Measurements from ENCODE around the gene RBM15B. TPM values are rescaled to one million over a fixed set of nuclear protein-coding genes. Genes with fewer than 3 reads are reported as not detected.

RBM15B gene
- total and polyA plus RNA-seq, 7 donors, result 4.6 to 11.9 (median 8.8) TPM

GRCh38 chr3:51382947-51383578 is 8.0 kb upstream of the RBM15B start:
- peaks cover 0 to 6% of the 10 kb centered on the region in 2 donors for H3K36me3 ChIP-seq (ENCODE audit: insufficient read depth in 1 of 2, low read depth in 1 of 2)
- H3K9me3 ChIP-seq, result no peaks in the 10 kb centered on the region
- 88 to 97% (median 93%) methylated on average over 3 of the region's 3 CpGs for WGBS, 3 donors
- no peak overlapping the region for H3K4me3 ChIP-seq
- no peak for TF ChIP-seq CTCF (IDR thresholded peaks at IDR 0.05)
- DNase-seq (no peak), ATAC-seq (no peak)
- H3K4me1 ChIP-seq, result peaks cover 17% of the 10 kb centered on the region
- intact Hi-C loops (cut with DNase I), result loop anchor here in 1 of 2 donors (10.0 kb wide), 1 partner anchor 768 kb away; the partner anchor contains the start of genes CISH and MAPKAPK3
- H3K27me3 ChIP-seq (ENCODE audit: insufficient read depth in 3 of 3, low read length in 2 of 3), result no peaks in the 10 kb centered on the region
- H3K27ac ChIP-seq, result no peak overlapping the region

GRCh38 chr3:51384055-51384725 is 6.9 kb upstream of the RBM15B start:
- Histone ChIP-seq H3K27me3 (ENCODE audit: insufficient read depth in 3 of 3, low read length in 2 of 3) (no peaks in the 10 kb centered on the region), H3K27ac (peak overlapping the region; percentile 86), H3K36me3 (ENCODE audit: insufficient read depth in 1 of 2, low read depth in 1 of 2) (peaks cover 2 to 17% of the 10 kb centered on the region in 2 donors), H3K4me1 (peaks cover 17% of the 10 kb centered on the region), H3K9me3 (no peaks in the 10 kb centered on the region), H3K4me3 (peak overlapping the region; percentile 70)
- TF ChIP-seq CTCF (IDR thresholded peaks at IDR 0.05), result no peak
- DNase-seq (no peak), ATAC-seq (peak; percentile 25 to 60 (median 38))
- WGBS, 3 donors, result 0 to 1% (median 1%) methylated on average over 28 to 29 of the region's 29 CpGs
- intact Hi-C loops (cut with DNase I), result loop anchor here in 1 of 2 donors (10.0 kb wide), 1 partner anchor 769 kb away; the partner anchor contains the start of genes CISH and MAPKAPK3

GRCh38 chr3:51384726-51385473 is 6.2 kb upstream of the RBM15B start, which contains the start of gene MANF:
TSS of gene MANF (plus strand) at chr3:51385291. CDS start at chr3:51385343, 52 bp downstream.
- intact Hi-C loops (cut with DNase I), result loop anchor here (5.0 to 10.0 kb wide), 2 partner anchors 287 to 770 kb away; partner anchors contain the start of genes CISH (in 1 of the 2), MAPKAPK3 (in 1 of the 2) and TEX264 (in 1 of the 2)
- H3K4me1 ChIP-seq, result peaks cover 23% of the 10 kb centered on the region
- no peak for TF ChIP-seq CTCF (IDR thresholded peaks at IDR 0.05)
- peak within 1 kb of the TSS; percentile 70 for H3K4me3 ChIP-seq
- ATAC-seq, result peak; percentile 98 to 99 (median 99)
- 0 to 1% (median 0%) methylated on average over 43 to 65 of the region's 65 CpGs for WGBS, 3 donors
- peaks cover 3 to 17% of the 10 kb centered on the region in 2 donors for H3K36me3 ChIP-seq (ENCODE audit: insufficient read depth in 1 of 2, low read depth in 1 of 2)
- DNase-seq, result peak; percentile 98 to 99
- H3K27me3 ChIP-seq (ENCODE audit: insufficient read depth in 3 of 3, low read length in 2 of 3), result no peaks in the 10 kb centered on the region
- H3K27ac ChIP-seq, result peak within 1 kb of the TSS; percentile 86
- H3K9me3 ChIP-seq, result no peaks in the 10 kb centered on the region

GRCh38 chr3:51385621-51386091 is 5.4 kb upstream of the RBM15B start:
- DNase-seq (no peak), ATAC-seq (no peak)
- H3K4me3 ChIP-seq, result peak overlapping the region; percentile 70
- no peaks in the 10 kb centered on the region for H3K9me3 ChIP-seq
- WGBS, 3 donors, result 3 to 6% (median 4%) methylated on average over 18 of the region's 18 CpGs
- H3K4me1 ChIP-seq, result peaks cover 30% of the 10 kb centered on the region
- H3K27me3 ChIP-seq (ENCODE audit: insufficient read depth in 3 of 3, low read length in 2 of 3), result no peaks in the 10 kb centered on the region
- no peak for TF ChIP-seq CTCF (IDR thresholded peaks at IDR 0.05)
- peaks cover 3 to 17% of the 10 kb centered on the region in 2 donors for H3K36me3 ChIP-seq (ENCODE audit: insufficient read depth in 1 of 2, low read depth in 1 of 2)
- intact Hi-C loops (cut with DNase I), result loop anchor here (5.0 to 10.0 kb wide), 2 partner anchors 287 to 771 kb away; partner anchors contain the start of genes CISH (in 1 of the 2), MAPKAPK3 (in 1 of the 2) and TEX264 (in 1 of the 2)
- peak overlapping the region; percentile 86 for H3K27ac ChIP-seq

All from psoas muscle (tissue), 8 donors.